Renal cortex interstitium (tissue), 11 donors: ENCODE measurements around the gene ABHD4. TPM values are rescaled to one million over a fixed set of nuclear protein-coding genes. Genes with fewer than 3 reads are reported as not detected.
A peak's percentile ranks its signal among the peaks of the same experiment; 100 is the strongest.
"Not testable (repeated sequence)": the region's sequence is repeated elsewhere in the genome, so short reads cannot be mapped to it uniquely, and the experiment has no call there.

Experiments used
- DNase-seq, 11 donors: peaks; one replicate each; pipeline ENCODE4 v3.0.0-alpha.2; 2013; ENCODE audit warnings: low read depth in 9 of 11, low spot score in 4 of 11; ENCODE audit errors: extremely low read depth in 1 of 11
- polyA plus RNA-seq, 3 donors: library from polyadenylated mRNA; unstranded; fragments of 120-200 nt; gene quantifications; one replicate each; pipeline ENCODE4 v1.2.1, GENCODE V29; 2013; ENCODE audit not compliant: insufficient read length in 3 of 3

The ABHD4 gene
- polyA plus RNA-seq, 3 donors: 43.3 to 62.2 (median 50.3) TPM

DNA sequence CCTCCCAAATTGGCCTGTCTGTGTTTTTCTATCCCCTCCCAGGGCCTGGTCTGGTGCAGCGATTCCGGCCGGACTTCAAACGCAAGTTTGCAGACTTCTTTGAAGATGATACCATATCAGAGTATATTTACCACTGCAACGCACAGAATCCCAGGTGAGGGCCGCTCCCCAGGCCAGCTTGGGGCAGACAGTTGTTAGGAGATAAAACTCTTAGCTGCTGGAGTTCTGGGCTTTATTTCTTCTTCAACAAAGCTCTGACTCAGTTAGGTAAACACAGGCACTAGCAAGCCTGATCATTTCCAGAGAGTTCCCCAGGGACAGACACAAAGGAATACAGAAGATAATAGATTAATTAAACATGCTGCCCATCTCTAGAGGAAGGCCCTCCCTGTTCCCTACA is 8.3 kb downstream of the ABHD4 start:
- no peak for DNase-seq

- no peak for DNase-seq
These were observed 9.2 kb downstream of the ABHD4 start for GRCh38 chr14:22607291-22607690.

GRCh38 chr14:22610931-22611330 is 12.8 kb downstream of the ABHD4 start:
- DNase-seq: no peak

GRCh38 chr14:22613106-22613695 is 15.1 kb downstream of the ABHD4 start:
- DNase-seq: no peak

DNA sequence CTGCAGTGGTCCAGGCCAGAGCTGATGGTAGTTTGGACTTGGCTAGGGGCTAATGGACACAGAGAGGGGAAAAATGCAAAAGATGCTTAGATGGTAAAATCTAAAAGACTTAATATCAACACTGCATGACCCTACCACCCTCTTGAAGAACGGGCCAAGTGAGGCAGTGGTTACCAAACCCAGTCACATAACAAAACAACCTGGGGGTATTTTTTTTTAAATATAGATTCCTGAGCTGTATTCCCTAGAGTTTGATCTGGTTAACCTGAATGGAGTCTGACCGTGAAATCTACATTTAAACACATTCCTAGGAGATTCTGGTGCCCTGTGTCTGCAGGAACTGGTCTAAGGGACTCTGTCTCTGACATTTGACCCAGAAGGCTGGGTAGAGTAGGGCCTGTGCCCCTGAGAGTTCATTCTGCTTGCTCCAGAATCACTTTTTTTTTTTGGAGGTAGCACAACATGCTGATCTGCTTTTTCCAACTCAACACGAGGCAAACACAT is 15.7 kb downstream of the ABHD4 start:
- DNase-seq: no peak

- DNase-seq: peak in 10 of 11 donors; percentile 55 to 94 (median 81)
These were observed 16.2 kb downstream of the ABHD4 start for GRCh38 chr14:22614240-22614799.

GRCh38 chr14:22615765-22616164 is 17.7 kb downstream of the ABHD4 start:
- not testable (repeated sequence) for DNase-seq

- DNase-seq: no peak
These were observed 24.2 kb downstream of the ABHD4 start for GRCh38 chr14:22622255-22622654.

GRCh38 chr14:22623047-22623446 is 24.9 kb downstream of the ABHD4 start:
- no peak for DNase-seq

- no peak for DNase-seq
These were observed 28.5 kb downstream of the ABHD4 start for GRCh38 chr14:22626590-22626989.

- no peak for DNase-seq
These were observed 29.6 kb downstream of the ABHD4 start for GRCh38 chr14:22627506-22628263.

- no peak for DNase-seq
These were observed 31.3 kb downstream of the ABHD4 start for GRCh38 chr14:22629361-22629760.

GRCh38 chr14:22630066-22630465 is 32.0 kb downstream of the ABHD4 start:
- no peak for DNase-seq

DNA sequence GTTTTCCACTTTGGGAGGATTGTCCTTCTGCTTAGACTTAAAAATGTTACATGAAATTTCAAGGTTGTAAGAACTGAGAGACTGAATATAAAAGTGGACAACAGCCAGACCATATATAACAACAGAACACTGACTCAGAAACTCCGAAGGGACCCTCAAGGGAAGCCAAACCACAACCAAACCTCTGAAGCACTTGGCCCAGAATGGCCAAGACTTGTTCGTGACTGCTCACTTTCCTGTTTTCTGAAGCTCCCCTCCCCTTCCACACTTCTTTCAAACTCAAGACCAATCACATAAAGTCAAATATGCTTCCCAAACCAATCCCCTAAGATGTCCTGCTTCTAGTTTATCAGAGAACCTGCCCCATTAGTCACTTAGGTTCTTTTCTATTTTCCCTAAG is 32.4 kb downstream of the ABHD4 start:
- DNase-seq: no peak

DNA sequence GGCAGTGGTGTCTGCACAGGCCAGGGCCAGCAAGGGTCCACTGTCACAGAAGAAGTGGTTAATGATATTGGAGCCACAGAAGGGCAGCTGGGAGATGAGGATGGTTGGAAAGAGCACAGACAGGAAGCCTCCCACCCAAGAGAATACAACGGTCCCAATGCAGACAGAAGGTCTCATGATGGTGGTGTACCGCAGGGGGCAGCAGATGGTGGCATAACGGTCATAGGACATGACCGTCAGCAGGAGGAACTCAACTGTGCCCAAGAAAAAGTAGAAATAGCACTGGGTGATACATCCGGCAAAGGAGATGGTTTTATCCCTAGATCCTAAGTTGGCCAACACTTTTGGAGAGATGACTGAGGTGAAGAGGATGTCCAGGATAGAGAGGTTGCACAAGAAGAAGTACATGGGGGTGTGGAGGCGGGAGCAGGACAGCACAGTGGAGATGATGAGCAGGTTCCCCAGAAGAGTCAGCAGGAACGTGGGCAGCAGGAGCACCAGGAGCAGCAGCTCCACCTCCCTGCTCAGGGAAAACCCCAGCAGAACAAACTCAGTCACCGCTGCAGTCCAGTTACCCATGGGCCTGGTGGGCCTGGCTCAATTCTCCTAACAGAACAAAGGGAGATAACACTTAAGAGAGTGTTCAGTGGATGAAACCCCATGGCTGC is 36.3 kb downstream of the ABHD4 start:
- DNase-seq: no peak

- not testable (repeated sequence) for DNase-seq
These were observed 37.9 kb downstream of the ABHD4 start for GRCh38 chr14:22635980-22636379.

GRCh38 chr14:22640192-22640591 is 42.1 kb downstream of the ABHD4 start:
- no peak for DNase-seq

DNA sequence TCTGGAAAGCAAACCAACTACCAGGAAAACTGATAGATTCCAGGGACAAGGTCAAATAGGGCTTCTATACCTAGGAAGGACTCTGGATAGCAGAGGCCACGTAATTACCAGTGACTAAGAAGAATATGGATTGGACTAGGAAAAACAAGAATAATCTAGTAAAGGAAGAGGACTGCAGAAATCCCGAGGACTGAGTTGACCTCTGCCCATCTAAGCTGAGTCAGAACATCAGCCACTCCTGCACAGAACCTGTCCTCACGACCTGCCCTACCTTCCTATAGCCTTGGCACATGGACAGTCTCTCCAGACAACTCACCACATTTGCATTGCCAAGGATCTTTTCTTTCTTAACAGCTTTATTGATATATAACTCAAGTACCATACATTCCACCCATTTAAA is 43.7 kb downstream of the ABHD4 start:
- no peak for DNase-seq

- no peak for DNase-seq
These were observed 46.2 kb downstream of the ABHD4 start, which contains the start of gene OR6J1 for GRCh38 chr14:22644305-22644635. OR6J1 (minus strand) TSS chr14:22644352; CDS start chr14:22634811, 9,541 bp downstream.
